ENCODE results near the gene NPC1. TPM values are rescaled to one million over a fixed set of nuclear protein-coding genes. Genes with fewer than 3 reads are reported as not detected.

Gene NPC1
- total and polyA plus RNA-seq, 12 donors: 8.9 to 34.4 (median 13.3) TPM

DNA sequence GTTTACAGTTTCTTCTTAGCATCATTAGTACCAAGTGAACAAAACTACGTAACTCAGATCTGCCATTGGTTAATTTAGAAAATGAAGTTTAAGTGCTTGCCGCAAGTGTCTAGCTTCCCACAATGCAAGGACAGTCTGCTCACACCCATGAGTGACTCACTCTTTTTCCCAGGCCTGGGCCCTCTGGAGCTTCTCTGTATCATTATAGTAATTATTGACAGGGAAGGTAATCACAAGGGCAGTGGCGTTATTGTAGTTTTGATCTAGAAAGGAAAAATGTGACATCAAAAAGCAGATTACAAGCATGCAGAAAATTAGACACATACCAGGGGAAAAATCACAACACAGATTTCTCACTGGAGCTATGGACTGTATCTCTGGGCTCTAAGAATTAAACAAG, 38.5 kb downstream of the NPC1 start:
- H3K9me3 ChIP-seq: no peaks in the 10 kb centered on the region
- peaks cover 0 to 2% (median 0%) of the 10 kb centered on the region in 9 donors for H3K4me1 ChIP-seq
- no peak overlapping the region for H3K27ac ChIP-seq
- H3K27me3 ChIP-seq: no peaks in the 10 kb centered on the region
- ATAC-seq: no peak
- peaks cover 0 to 100% (median 33%) of the 10 kb centered on the region in 9 donors for H3K36me3 ChIP-seq
- DNase-seq: no peak
- TF ChIP-seq, protein P1, sequence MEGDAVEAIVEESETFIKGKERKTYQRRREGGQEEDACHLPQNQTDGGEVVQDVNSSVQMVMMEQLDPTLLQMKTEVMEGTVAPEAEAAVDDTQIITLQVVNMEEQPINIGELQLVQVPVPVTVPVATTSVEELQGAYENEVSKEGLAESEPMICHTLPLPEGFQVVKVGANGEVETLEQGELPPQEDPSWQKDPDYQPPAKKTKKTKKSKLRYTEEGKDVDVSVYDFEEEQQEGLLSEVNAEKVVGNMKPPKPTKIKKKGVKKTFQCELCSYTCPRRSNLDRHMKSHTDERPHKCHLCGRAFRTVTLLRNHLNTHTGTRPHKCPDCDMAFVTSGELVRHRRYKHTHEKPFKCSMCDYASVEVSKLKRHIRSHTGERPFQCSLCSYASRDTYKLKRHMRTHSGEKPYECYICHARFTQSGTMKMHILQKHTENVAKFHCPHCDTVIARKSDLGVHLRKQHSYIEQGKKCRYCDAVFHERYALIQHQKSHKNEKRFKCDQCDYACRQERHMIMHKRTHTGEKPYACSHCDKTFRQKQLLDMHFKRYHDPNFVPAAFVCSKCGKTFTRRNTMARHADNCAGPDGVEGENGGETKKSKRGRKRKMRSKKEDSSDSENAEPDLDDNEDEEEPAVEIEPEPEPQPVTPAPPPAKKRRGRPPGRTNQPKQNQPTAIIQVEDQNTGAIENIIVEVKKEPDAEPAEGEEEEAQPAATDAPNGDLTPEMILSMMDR (IDR thresholded peaks at IDR 0.05): no peak
- H3K4me3 ChIP-seq: no peak overlapping the region
- 59 to 91% methylated on average over 3 of the region's 3 CpGs for WGBS, 2 donors
- intact Hi-C loops (cut with DNase I): no loop called here

DNA sequence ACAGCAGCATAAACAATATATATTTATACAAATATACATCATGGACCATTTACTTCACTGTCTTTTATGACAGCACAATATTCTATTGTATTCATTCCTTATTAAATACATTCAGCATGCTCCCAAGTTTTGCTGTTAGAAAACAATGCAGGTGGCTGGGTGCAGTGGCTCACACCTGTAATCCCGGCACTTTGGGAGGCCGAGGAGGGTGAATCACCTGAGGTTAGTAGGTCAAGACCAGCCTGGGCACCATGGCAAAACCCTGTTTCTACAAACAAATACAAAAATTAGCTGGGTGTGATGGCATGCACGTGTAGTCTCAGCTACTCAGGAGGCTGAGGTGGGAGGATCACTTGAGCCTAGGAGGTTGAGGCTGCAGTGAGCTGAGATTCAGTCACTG, 39.0 kb downstream of the NPC1 start:
- TF ChIP-seq, protein P1 (IDR thresholded peaks at IDR 0.05): no peak
- Histone ChIP-seq H3K27ac (no peak overlapping the region), H3K36me3 (peaks cover 0 to 100% (median 33%) of the 10 kb centered on the region in 9 donors), H3K4me1 (peaks cover 0 to 7% (median 0%) of the 10 kb centered on the region in 9 donors), H3K27me3 (no peaks in the 10 kb centered on the region), H3K9me3 (no peaks in the 10 kb centered on the region), H3K4me3 (no peak overlapping the region)
- no peak for DNase-seq
- ATAC-seq: no peak
- 85 to 88% methylated on average over 3 of the region's 3 CpGs for WGBS, 2 donors
- intact Hi-C loops (cut with DNase I): no loop called here

DNA sequence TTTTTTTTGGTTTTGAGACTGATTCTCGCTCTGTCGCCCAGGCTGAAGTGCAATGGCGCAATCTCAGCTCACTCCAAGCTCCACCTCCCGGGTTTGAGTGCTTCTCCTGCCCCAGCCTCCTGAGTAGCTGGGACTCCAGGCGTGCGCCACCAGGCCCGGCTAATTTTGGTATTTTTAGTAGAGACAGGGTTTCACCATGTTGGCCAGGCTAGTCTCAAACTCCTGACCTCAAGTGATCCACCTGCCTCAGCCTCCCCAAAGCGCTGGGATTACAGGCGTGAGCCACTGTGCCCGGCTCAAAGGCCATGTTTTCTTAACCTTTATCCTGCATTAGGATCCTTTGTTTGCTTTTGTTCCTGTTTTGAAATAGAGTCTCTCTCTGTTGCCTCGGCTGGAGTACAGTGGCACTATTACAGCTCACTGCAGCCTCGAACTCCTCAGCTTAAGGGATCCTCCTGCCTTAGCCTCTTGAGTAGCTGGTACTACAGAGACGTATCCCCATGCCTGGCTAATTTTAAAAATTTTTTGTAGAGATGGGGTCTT, 41.0 kb downstream of the NPC1 start:
- Histone ChIP-seq H3K4me1 (peaks cover 0 to 27% (median 7%) of the 10 kb centered on the region in 9 donors), H3K27ac (no peak overlapping the region), H3K27me3 (no peaks in the 10 kb centered on the region), H3K36me3 (peaks cover 0 to 100% (median 34%) of the 10 kb centered on the region in 9 donors), H3K9me3 (no peaks in the 10 kb centered on the region), H3K4me3 (no peak overlapping the region)
- TF ChIP-seq, protein P1 (IDR thresholded peaks at IDR 0.05): no peak
- WGBS, 2 donors: 96 to 98% methylated on average over 13 of the region's 13 CpGs
- intact Hi-C loops (cut with DNase I): no loop called here
- ATAC-seq (no peak), DNase-seq (no peak)

DNA sequence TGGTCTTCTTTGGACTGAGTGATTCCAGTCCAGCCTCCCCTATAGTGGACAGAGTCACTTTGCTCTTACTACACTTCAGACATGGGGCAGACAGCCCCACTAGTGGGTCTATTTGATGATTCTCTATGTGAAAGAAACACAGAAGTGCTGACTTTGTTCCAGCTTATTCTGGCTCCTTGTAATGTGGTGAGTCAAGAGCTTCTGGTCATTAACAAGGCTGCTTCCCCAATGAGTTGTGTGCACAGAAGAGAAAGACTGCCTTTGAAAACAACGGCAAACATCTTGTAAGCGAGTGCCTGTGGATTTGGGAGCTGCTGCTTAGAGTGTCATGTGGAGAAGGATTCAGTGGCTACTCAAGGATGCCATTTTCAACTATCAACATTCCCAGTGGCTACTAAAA, 43.8 kb downstream of the NPC1 start:
- TF ChIP-seq, protein P1 (IDR thresholded peaks at IDR 0.05): no peak
- Histone ChIP-seq H3K4me3 (no peak overlapping the region), H3K9me3 (no peaks in the 10 kb centered on the region), H3K4me1 (peaks cover 0 to 44% (median 14%) of the 10 kb centered on the region in 9 donors), H3K27me3 (no peaks in the 10 kb centered on the region), H3K36me3 (peaks cover 0 to 100% (median 56%) of the 10 kb centered on the region in 9 donors), H3K27ac (peak overlapping the region in 1 of 10 donors; percentile 36)
- no peak for DNase-seq
- intact Hi-C loops (cut with DNase I): no loop called here
- no peak for ATAC-seq
- 96 to 98% methylated on average over 2 of the region's 2 CpGs for WGBS, 2 donors
